Body of pancreas (tissue), 4 donors: ENCODE data around the gene NKAIN2.

ENCODE experiments used
- POLR2A ChIP-seq, 3 donors: fragments of 450-650 bp; IDR thresholded peaks; one replicate each; pipeline ENCODE4 v1.6.1; 2016; ENCODE audit warnings: antibody characterized with exemption in 3 of 3, mild to moderate bottlenecking in 2 of 3
- TF ChIP-seq, protein P1 (sequence below), 7 experiments: fragments of 450-650 bp in 4 of 7; fragments of 200-600 bp in 3 of 7; sonication (generic) in 3 of 7; IDR thresholded peaks; one replicate each; pipeline ENCODE4 v1.5.1; 2016 to 2019; ENCODE audit warnings: antibody characterized with exemption in 7 of 7

DNA sequence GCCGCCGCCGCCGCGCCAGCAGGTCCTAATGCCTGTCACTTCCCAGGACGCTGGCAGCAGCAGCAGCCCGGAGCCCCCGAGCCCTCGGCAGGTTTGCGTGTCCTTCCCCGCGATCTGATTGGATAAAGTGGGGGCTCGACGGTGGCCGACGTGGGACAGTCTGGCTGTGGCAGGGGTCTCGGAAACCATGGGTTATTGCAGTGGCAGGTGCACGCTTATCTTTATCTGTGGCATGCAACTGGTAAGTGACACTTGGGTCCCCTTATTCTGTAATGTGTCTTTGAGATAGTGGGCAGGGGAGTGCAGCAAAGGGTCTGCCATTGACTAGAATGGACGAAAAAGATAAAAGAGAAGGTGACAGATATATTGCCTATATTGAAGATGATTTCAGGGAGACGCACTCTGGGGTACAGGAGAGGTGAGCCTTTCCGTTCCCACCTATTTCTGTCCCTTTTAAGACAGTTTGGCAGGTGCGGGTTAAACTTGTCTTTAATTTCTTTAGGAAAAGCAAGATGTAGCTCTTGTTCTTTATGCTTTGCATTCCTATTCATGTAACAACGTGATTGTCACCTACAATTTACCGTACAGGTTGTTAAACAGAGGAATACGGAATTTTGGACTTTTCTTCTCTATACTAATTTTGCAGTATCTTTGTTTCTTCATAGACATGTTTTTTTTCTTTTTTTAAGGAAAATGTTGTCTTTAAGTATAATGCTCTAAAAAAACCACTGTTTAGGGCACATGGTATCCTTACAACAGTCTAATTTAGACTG is 535 bp downstream of the NKAIN2 start:
- no peak for TF ChIP-seq POLR2A (IDR thresholded peaks at IDR 0.05)
- TF ChIP-seq, protein P1, sequence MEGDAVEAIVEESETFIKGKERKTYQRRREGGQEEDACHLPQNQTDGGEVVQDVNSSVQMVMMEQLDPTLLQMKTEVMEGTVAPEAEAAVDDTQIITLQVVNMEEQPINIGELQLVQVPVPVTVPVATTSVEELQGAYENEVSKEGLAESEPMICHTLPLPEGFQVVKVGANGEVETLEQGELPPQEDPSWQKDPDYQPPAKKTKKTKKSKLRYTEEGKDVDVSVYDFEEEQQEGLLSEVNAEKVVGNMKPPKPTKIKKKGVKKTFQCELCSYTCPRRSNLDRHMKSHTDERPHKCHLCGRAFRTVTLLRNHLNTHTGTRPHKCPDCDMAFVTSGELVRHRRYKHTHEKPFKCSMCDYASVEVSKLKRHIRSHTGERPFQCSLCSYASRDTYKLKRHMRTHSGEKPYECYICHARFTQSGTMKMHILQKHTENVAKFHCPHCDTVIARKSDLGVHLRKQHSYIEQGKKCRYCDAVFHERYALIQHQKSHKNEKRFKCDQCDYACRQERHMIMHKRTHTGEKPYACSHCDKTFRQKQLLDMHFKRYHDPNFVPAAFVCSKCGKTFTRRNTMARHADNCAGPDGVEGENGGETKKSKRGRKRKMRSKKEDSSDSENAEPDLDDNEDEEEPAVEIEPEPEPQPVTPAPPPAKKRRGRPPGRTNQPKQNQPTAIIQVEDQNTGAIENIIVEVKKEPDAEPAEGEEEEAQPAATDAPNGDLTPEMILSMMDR (IDR thresholded peaks at IDR 0.05): no peak
